GM18526 (cell line): Measurements from ENCODE around the gene CELF4.

ENCODE experiments used
- POLR2A ChIP-seq: IDR thresholded peaks from 3 replicates; pipeline ENCODE4 v1.6.1; 2011; ENCODE audit not compliant: insufficient read length; ENCODE audit errors: extremely low read depth

The CELF4 gene

DNA sequence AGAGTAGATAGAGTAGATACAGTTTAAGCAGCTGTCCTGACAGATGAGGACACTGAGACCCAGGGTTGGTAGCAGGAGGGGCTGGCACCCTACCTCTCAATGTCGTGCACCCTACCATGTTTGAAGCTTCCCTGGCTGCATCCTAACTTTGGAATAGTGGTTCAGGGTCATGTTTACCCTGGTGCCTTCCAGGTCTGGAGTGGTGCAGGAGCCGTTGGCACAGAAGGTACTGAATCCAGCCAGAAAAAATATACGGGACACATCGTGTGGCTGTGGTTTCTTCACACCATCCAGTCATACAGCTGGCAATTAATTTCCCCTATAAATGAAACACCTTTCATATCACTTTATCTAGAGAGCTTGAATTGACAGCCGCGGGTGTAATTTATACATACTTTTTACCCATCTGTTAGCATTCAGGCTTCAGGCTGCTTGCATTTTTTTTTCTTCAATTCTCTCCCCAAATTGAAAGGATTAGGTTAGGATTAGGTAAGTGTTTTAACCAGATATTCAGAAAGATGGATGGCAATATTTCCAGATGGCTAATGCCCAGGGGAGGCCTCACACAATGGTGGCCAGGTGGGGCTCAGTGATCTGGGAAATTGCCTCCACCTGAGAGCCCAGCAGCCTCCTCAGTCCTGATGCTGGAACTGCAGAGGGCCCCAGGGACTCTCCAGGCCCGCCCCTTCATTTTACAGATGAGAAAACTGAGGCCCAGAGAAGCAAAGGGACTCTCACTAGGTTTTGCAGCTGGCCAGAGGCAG, 127.0 kb downstream of the CELF4 start:
- no peak for TF ChIP-seq POLR2A

DNA sequence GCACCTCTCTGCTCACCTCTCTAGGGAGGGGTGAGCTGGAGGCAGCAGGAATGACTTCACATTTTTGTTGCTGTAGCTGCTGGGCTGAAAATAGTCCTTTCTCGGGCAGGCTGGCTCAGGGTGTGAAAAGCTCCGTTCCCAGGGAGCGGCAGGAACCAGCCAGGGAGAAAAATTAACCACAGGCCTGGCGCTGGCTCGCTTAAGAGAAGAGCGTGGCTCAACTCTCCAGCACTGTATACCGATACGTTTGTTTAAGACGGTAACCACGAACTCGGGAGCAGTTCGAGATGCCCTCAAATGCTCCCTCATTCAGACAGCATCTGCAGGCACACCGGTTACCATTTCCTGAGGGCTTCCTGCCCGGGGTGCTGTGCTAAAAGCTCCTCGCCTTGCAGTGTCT, 129.6 kb downstream of the CELF4 start:
- TF ChIP-seq POLR2A = no peak

DNA sequence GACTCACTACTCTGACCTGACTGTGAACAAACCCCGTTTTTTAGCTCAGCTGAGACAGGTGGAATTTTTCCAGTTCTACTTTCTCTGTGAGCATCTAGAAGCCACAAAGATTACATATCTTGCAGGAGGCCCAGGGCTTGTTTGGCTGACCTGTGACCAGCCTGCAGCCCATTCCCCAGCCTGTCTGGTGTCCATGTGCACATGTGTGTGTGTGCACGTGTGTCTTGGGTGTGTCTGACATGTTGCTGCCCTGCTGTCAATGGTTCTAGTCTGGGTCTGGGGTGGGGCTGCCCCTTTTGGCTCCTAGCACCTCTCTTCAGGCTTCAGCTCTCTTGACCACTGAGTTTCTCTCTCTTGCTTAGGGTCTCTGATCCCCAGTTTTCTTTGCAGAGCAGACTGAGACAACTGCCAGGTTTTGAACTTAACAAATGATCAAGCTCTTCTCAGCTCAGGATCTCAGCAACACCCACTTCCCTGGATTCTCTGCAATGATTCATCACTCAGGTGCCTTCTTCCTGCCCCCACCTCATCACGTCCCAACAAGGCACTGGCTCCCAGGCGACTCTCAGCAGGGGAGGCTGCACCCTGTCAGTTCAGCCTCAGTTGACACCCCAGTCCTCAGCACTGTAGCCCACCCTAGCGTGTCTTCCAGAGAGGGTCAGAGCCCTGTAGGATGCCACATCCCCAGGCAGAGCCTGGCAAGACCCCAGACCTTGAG, 130.3 kb downstream of the CELF4 start:
- TF ChIP-seq POLR2A = no peak

- no peak for TF ChIP-seq POLR2A
Observed at GRCh38 chr18:37434161-37434860, 131.3 kb downstream of the CELF4 start.

DNA sequence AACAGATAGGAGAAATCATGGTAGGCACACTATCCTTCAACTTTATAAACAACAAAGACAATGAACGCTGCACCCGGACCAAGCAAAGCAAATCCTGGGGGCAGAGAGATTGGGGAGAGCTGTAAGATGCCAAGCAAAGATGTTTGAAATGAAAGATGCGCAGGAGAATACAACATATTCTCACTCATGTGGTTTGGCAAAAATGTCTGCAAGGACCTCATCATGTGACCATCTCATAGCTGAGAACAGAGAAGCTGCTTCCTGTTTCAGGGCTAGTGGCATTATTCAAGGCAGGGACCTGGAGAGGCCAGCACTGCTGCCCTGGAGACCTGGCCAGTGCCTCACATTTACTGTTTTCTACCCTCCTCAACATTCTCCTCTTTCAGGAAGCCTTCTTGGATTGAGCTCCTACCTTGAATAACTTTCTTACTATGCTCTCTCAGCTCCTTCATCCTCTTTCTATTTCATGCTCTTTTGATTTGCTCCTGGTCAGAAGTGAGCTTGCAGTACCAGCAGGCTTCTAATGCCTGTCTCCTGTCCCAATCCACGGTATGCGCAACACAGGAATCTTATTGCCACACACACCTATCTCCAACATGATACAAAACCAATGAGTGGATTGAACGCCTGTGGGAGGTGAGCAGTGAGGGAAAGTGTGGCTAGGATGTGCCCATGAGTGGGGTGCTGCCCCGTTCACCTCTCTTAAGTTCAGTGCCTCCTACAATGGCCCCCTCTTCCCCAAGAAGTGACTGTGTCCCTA, 133.0 kb downstream of the CELF4 start:
- no peak for TF ChIP-seq POLR2A

DNA sequence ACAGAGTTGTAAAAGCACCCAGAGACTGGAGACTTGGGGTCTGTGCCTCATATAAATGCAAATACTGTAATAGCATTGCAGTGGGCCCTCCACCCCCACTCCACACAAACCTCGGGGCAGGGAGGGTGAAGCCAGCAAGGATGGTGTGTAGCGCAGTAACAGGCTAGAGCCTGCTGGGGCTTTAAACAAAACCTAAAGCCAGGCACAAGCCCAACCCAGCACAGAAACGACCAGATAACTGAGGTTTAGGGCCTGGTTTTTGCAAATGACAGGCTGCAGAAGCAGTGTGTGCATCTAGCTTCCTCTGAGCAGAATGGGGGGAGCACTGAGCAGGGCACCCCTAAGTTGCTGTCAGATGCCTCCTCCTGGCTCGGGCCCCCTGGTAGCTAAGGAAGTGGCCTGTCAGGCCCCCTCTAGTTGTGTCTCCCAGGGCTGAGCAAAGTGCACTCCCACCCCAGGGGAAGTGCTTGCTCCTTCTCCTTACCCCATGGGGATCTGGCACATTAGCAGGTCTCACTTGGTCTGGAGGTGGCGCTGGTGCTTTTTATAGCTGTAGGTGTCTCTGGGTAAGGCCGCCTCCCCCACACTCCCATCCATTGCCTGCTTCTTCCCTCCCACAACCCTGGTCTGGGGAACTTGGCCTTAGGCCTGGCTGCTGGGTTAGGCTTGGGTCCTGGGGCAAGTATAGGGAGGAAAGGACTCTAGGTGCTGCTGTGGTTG, 135.1 kb downstream of the CELF4 start:
- no peak for TF ChIP-seq POLR2A

GRCh38 chr18:37429791-37430190, 135.8 kb downstream of the CELF4 start:
- no peak for TF ChIP-seq POLR2A

DNA sequence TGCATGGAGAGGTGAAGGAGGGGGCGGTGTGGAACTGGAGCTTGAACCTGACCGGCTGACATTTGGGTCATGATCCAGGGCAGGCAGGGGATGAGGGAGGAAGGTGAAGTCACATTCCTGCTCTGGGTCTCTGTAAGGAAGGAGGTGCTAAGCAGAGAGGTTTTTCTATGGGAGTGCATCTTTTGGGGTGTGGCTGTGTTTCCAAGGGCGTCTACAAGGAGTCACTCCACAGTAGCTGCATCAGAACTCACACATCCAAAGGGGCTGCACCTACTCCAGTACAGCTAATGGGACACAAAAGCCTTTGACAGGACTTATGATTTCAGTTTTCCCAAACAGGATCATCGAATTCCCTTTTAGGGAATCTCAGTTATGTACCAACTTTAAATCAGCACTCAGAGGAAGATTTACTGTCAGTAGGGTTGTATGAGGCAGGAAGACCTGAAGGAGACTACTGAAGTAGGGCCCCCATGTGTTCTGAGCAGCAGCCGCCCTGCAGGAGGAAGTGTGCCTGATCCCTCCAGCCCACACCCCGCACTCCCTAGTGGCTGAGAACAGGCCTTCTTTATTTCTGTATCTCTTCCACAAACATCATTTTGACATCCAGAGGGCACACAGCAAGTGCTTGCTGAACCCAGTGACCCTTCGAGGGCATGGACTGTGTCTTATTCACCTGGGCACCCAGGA, 137.2 kb downstream of the CELF4 start:
- TF ChIP-seq POLR2A = no peak

GRCh38 chr18:37426586-37426985, 139.0 kb downstream of the CELF4 start:
- no peak for TF ChIP-seq POLR2A

DNA sequence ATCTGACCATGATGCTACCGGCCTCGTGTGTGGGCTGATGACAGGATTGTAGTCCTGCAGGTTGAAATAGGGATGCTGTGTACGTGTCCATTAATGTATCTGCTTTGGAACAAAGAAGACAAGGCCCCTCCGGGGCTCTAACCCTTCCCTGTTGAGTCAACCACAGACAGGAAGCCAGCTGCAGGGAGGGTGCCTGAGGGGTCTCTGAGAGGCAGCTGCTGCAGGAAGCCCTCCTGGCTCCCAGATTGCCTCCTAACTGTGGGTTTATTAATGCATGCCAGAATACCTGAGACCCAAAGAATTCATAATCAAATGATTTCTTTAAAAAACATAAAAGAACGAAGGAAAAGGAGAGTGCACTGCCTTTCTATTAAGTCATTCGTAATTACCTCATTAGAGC, 140.4 kb downstream of the CELF4 start:
- TF ChIP-seq POLR2A = no peak

- TF ChIP-seq POLR2A = no peak
Observed at GRCh38 chr18:37424507-37424906, 141.1 kb downstream of the CELF4 start.

DNA sequence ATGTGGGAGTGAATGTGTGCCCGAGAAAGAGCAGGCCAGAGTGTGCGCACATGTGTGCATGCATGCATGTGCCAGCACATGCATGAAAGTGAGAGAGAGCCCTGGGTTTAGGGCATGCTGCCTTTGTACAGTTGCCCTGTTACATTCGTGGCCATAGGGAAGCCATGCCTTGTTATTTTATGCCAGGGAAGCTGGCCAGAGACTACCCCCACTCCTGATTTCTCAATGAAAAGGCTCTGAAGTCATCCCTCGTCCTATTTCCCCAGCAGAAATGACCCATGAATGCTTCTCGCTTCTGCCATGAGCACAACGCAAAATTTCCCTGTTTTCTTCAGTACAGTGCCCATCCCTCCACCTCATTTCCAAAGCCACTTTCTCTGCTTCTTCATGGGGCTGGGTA, 143.0 kb downstream of the CELF4 start:
- TF ChIP-seq POLR2A = no peak

DNA sequence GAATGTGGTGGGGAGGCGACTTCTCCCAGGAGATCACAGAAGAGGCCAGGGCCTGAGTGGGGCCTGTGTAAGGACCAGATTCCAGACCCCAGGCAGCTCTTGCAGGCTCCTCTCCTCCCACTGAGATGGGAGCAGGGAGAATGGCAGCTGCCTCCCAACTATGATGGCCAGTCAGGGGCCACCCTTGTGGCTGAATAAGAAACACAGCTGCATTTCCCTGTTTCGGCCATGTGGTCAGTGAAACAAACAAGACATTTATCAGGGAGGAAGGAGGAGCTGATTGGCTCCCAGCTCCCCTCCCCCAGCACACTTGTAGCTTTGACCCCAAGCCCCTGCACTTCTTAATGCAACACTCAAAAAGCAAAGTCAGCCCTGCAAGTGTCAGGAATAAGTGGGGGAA, 143.5 kb downstream of the CELF4 start:
- no peak for TF ChIP-seq POLR2A

- no peak for TF ChIP-seq POLR2A
Observed at GRCh38 chr18:37421341-37422077, 144.1 kb downstream of the CELF4 start.

DNA sequence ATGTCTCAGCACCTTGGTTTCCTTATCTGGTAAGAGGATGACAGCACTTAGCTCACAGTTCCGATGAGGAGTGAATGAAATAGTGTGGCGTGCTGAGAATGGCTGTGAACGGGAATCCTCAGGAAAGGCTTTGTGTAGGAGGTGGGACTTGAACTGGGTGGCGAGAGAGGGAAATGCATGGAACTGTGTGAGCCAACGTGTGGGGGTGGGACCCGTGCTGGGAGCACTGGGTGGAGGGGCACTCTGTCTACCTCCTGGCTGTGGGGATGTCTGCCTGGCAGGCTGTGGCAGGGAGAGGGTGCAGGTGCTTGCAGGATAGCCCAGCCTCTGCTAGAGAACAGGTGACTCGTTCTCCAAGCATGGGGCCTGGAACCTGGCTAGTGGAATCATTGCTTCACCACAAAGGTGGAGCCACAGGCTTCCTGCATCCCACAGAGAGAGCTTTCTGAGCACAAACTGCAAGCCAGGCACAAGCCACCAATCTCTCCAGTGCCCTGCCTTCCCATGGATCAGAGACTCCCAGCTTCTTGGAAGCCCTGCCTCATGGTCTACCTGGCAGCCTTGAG, 145.2 kb downstream of the CELF4 start:
- TF ChIP-seq POLR2A = no peak
